GM19025 (cell line): ENCODE data around the gene FAM89A.

Source experiments
- ATAC-seq: cut with Tn5 transposase; IDR thresholded peaks from one replicate; pipeline ENCODE4 v1.9.1; 2021; ENCODE audit warnings: mild to moderate bottlenecking, low read depth, moderate library complexity; ENCODE audit not compliant: unreplicated experiment

The FAM89A gene

DNA sequence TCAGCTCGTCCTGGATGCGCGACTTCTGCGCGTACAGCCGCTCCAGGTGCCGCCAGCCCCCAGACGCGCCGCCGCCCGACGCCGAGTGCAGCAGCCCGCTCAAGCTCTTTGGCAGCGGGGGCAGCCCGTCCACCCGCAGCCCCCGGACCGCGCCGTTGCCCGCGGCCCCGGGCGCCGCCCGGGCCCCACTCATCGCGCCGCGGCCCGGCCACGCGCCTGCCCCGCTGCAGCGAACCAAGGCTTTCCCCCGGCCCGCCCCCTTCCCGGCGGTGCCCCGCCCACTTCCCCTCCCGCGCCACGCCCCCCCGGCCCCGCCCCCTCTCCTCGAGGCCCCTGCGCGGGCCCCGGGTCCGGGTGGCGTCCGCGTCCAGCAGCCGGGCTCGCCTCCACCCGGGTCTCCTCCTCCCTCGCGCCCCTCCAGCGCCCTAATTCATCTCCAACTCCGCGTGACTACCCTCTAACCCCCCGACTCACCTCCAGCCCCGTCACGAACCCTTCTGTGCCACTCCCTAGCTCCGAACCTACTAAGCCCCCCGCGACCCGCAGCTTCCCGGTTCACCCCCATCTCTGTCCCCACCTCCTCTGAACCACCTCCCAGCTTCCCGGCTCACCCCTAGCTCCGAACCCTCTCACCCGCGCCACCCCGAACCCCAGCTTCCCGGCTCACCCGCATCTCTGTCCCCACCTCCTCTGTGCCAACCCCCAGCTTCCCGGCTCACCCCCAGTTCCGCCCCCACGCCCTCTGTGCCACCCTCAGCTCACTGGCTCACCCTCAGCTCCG is at the start of gene FAM89A:
Gene FAM89A (minus strand): TSS at position 236 of the 781 bp plus-strand sequence. CDS start 43 bp downstream, at position 193.
- ATAC-seq = peak; percentile 52

DNA sequence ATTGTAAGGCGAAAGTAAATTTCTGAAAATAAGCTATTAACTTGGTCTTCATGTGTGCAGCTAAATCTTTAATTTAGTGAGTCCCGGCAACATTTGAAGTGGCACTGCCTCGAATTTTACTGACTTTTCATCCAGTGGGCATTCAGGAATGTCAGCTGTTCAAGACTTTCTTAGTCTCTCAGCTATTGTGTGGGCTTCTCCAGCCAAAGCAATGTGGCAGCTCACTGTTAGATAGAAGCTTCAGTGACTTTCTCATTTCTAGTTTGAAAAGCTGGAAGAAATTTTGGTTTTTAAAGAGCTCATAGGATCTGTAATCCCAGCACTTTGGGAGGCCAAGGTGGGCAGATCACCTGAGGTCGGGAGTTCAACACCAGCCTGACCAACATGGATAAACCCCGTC is 44.3 kb upstream of the FAM89A start:
- no peak for ATAC-seq

DNA sequence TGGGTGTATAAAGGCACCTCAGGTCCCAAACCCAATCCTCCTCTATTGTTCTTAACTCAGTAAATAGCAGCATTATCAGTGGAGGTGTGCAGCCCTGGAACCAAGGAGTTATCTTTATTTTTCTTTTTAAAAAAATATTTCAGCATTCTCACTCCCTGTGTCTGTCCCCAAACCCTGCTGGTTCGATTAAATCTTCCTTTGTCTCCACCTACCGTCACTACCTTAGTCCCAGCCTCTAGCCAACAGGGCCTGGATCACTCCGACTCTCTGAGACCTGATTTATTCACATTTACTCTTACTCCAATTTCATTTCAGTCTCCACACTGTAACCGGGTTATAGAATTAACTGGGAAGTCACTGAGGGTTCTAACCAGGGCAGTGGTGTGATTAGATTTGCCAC is 39.1 kb upstream of the FAM89A start:
- ATAC-seq = no peak

DNA sequence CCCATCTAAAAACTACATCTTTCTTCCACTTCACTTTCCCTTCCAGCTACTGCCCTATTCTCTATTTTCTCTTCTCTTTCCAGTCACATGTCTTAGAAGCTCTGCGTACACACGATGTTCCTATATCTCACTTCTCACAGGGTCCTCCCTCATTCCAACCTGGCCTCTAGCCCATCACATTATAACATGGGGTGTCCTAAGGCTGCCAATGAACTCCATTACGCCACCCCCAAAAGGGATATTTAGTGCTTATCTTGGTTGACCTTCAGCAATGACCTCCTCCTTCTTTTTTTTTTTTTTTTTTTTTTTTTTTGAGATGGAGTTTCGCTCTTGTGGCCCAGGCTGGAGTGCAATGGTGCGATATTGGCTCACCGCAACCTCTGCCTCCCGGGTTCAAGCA is 38.2 kb upstream of the FAM89A start:
- no peak for ATAC-seq

DNA sequence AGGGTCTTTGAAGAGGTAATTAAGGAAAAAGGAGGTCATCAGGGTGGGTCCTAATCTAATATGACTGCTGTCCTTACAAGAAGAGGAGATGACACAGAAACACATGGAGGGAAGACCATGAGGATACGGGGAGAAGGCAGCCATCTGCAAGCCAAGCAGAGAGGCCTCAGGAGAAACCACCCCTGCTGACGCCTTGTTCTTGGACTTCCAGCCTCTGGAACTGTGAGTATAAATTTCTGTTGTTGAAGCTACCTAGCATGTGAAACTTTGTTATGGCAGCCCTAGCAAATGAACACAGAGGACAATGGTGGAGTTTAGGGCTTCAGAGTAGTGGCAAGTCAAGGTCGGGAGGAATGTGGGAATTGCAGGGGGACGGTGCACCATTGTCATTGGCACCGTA is 36.7 kb upstream of the FAM89A start:
- no peak for ATAC-seq

DNA sequence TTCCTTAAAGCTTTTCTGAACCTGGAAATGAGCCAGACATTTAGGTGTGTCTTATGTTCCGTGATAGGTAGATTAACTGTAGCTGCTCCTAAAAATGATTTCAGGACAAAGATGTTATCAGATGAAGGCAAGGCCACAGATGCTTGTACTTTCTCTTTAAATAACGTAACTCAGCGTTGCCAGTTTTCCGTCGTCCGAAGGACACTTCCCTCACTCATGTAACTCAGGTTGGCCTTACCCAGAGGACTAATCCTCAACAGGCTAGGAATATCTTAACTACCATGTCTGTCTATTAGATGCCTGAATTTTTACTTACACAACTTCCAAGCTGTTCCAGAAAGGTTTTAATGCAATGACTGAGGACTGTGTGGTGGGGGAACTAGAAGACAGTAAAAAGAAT is 35.4 kb upstream of the FAM89A start:
- no peak for ATAC-seq

DNA sequence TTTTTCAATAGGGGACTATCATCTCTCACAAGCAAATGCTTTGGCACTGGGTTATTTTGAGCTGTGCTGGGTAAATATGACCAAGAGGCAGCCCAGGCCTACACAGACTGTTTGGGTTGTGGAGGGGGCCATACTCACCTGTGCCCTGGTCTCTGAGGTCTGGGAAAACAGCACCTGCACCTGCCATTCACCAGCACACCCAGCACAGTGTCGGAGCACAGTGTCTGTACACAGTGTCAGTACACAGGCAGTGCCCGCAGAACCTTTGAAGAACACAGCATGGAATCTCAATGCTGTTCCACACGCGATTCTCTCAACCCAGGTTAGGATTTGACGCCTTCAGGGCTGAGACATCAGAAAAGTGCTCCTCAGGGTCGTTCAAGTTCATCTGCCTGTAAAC is 35.0 kb upstream of the FAM89A start:
- ATAC-seq = no peak

DNA sequence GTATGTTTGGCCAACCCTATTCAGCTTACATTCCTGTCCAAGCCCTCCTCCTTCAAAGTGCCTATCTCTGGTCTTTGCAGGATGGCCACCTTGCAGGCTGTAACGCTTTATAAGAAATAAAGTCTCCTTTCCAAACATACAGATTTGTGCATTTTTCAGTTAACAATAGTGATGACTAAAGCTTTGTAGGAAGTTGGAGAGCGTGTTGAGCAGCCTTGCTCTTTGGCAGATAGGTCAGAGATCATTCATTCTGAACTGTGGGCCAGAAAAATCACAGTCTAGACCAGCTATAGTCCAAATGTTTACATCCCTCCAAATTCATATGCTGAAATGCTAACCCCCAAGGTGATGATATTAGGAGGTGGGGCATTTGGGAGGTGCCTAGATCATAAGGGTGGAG is 34.0 kb upstream of the FAM89A start:
- ATAC-seq = no peak

DNA sequence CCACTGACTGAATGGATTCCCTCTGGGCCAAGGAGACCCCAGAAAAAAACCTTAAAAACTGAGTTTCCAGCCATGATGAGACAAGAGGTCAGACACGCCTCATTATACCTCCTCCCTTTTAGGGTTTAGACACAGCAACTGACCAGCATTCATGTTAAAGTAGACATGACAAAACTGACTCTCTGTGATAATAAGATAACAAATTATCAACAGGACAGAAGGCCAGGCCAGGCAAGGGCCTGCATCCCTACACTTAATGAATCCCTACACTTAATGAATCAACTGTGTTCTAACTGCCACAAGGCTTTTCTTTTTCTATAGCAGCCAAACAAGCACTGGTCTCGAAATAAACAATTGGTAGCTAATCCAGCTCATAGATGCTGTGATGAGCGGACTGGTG is 33.3 kb upstream of the FAM89A start:
- no peak for ATAC-seq

DNA sequence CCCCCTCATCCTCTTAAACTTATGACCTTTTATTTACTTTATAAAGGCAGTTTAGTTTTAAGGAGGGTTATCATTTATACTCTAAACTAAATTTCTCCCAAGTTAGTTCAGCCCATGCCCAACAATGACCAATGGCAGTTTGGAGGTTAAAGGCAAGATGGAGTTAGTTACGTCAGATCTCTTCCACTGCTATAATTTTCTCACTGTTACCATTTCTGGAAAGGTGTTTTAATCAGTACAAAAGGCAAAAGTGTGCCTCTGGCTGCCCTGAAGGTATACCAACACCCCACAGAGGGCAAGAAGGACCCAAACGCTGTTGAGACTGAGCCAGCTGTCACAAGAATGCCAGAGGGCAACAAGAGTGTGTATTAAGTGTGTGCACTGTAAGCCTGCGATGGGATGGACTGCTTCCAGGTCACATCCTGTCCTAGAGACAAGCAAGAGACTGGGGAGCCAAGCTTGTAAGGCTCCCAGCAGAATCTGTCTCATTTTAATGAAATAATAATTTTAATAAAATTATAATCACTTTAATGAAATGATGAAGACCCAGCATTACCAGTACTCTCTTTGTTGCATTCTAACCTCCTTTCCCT is 32.5 kb upstream of the FAM89A start:
- ATAC-seq = no peak

DNA sequence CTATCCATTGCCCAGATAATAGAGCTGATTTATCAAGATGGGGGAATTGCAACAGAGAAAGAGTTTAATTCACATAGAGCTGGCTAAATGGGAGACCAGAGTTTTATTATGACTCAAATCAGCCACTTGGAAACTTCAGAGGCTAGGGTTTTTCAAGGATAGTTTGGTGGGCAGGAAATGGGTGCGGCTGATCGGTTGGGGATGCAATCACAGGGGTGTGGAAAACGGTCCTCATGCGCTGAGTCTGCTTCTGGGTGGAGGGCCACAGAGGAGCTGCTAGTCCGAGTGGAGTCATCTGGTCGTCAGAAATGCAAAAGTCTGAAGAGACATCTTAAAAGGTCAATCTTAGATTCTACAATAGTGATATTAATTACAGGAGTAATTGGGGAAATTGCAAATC is 32.0 kb upstream of the FAM89A start:
- no peak for ATAC-seq

DNA sequence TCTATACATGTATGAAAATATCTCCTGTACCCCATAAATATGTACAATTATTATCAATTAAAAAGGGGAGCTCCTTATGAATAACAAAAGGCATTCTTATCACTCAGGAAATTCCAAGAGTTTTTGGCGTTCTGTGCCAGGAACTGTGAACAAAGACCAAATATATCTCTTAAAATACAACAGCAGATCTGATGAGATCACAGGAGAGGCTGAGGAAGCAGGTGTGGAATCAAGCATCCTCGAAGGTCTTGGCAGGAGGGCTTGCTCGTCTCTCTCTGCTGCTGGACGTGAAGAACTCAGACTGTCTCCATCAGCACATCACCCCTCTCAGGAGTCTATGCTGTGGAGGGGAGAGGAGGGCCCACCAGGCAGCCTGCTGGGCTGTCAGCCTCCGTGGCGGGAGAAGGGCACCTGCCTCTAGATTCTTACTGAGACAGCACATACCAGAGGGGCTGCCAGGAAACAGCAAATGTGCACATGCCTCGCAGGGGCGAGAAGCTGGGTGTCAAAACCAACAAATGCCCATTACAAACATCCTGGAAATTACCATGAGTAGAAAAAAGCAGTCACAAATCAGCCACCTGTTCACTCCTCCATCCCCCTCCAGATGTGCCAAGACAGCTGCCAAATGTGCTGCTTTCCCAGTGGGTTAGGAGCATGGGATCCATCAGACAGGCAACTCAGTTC is 30.8 kb upstream of the FAM89A start:
- ATAC-seq = no peak

DNA sequence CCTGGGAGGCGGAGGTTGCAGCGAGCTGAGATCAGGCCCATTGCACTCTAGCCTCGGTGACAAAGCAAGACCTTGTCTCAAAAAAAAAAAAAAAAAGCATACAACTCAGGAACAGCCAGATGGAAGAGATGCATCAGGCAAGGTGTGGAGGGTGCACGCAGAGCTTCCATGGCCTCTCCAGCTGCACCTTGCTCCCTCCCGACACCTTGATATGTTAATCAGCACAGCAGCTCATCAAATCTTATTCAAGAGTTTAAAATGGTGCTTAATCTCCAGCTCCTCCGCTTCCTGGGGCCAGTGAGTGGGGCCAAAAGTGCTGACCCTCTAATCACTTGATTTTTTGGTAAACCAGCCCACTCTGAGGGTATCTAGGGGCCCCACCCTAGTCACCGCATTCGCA is 29.3 kb upstream of the FAM89A start:
- no peak for ATAC-seq

DNA sequence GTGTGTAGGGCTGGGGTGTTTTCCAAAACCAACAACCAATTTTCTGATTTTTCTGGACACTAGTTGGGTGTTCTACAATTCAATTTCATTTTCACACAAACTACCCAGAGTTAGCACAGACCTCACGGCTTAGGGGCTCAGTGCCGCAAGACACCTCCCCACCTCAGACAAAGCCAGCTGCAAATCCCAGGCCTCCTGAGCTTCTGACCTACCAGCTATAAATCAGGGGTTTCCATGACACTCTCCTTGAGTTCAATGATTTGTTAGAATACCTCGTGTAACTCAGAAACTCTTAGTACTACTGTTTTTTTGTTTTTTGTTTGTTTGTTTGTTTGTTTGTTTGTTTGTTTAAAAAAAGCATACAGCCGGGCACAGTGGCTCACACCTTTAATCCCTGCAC is 28.7 kb upstream of the FAM89A start:
- ATAC-seq = no peak

DNA sequence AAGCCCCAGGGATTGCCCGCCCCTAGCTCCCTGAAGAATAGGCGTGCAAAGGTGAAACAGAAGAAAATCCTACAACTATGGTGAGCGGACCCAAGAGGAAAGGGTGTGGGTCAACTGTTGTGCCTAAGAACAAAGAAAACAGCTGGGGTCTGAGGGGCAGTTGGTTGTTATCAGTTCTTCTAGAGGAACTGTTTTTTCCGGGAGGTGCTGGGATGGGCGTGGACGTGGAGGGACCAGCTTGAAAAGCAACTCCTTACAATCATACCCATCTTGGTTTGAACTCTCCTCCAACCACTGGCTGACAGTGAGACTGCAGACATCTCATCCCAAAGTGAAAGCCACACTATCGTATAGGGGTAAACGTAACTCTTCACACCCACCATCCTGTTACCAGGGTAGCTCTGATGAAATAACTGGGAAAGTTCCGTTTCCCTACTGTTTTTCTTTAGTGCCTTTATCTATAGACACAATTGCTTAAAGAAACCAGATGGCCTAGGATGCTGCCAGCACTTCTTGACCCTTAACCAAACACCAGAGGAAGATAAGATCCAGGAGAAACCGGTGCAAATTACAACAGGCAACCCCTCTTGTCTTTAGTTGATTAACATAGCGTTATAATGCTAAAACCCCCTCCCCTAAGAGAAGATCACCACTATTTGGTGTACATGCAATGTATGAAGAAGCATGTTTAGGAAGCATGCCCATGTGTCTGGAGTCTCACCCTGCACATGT is 25.6 kb upstream of the FAM89A start:
- no peak for ATAC-seq

DNA sequence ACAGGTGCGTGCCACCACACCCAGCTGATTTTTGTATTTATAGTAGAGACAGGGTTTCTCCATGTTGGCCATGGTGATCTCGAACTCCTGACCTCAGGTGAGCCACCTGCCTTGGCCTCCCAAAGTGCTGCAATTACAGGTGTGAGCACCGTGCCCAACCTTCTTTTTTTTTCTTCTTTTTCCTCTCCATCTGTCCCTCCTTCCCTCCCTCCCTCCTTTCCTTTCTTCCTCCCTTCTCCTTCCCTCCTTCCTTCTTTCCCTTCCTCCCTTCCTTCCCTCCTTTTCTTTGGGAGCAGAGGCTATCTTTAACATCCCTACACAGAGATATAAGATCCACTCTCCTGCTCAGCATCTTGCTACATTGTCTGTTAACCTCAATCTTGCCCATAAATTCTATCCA is 24.4 kb upstream of the FAM89A start:
- no peak for ATAC-seq

DNA sequence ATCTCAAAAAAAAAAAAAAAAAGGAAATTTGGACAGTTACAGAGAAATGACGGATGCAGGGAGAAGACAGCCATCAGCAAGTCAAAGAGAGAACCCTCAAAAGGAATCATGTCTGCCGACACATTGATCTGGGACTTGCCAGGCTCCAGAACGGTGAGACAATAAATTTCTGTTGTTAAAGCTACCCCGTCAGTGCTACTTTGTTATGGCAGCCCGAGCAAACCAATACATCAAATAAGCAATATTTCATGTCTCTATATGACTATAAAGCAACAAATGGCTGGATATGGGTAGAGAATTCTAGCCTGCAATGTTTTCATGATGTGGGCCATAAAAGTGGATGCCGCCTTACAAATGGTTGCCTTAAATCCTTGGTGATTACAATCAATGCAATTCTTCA is 23.3 kb upstream of the FAM89A start:
- no peak for ATAC-seq

DNA sequence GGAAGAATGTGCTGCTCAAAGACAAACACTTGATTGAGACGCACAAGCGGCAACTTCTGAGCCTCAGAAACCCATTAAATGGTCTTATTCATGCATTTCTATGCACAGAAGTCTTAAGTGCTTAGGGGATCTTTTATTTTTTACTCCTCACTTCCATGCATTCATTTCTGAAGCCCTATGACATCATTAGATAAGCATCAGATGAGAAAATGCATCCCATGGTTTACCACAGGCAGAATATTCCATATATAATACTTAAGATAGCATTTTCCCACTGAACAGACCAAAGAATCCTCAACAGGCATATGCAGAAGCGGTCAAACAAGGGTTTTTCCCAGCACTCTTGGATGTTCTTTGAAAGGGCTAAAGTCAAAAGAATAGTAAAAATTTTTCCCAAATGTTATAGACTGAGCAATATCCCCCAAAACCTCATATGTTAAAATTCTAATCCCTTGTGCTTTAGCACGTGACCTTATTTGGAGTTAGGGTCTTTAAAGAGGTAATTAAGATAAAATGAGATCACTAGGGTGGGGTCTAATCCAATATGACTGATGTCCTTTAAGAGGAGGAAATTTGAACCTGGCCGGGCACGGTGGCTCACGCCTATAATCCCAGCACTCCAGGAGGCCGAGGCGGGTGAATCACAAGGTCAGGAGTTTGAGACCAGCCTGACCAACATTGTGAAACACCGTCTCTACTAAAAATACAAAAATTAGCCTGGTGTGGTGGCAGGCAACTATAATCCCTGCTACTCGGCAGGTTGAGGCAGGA is 22.6 kb upstream of the FAM89A start:
- no peak for ATAC-seq

DNA sequence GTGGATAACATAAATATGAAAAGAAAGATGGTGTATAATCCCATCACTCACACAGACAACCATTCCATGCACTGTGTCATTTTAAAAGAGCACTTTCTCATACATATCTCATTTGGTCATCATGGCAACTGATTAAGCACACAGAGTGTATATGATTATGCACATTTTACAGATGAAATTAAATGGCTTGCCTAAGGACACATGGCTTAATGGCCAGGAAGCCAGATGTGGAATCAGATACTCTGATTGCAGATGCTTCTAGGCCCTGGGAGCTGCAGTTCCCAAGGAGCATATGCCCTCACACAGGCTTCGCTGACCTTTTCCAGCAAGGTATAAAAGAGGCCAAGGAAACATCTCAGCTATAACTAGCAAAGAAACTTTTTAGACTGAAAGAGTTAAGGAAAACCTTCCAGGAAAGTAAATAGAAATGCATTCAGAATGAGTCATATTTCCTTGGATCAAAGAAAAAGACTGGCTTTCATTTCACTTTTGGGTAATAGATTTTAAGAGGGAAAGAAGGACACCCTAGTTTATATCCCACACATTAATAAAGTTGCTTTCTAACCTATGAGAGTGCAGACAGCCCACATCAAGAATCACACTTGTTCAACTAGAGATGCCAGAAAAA is 19.6 kb upstream of the FAM89A start:
- ATAC-seq = no peak
